Omental fat pad (tissue), 4 donors: ENCODE data around the gene CIZ1. TPM values are rescaled to one million over a fixed set of nuclear protein-coding genes. Genes with fewer than 3 reads are reported as not detected.

Experiments used
- ATAC-seq: fragments of 150-250 bp; one replicate; pipeline ENCODE4 v1.9.1; 2016; ENCODE audit warnings: mild to moderate bottlenecking, moderate library complexity; ENCODE audit not compliant: low FRiP score
- DNase-seq: peaks from one replicate; pipeline ENCODE4 v3.0.0-alpha.2; 2019; ENCODE audit warnings: low spot score
- CTCF ChIP-seq, 3 donors: fragments of 450-650 bp; IDR thresholded peaks; one replicate each; pipeline ENCODE4 v1.5.1; 2016 to 2017; ENCODE audit warnings: antibody characterized with exemption in 3 of 3, mild to moderate bottlenecking in 3 of 3, moderate library complexity in 2 of 3
- total RNA-seq, 4 donors: library from RNA; depleted of rRNA; stranded (reverse); fragments of >200 nt; gene quantifications; one replicate each; pipeline ENCODE4 v1.1.0, GENCODE V29; 2016

CIZ1 gene
- total RNA-seq, 4 donors from 2014 or later, result 40.1 to 70.1 (median 52.5) TPM

- ATAC-seq (no peak), DNase-seq (no peak)
- no peak for TF ChIP-seq CTCF (IDR thresholded peaks at IDR 0.05)
Observed at GRCh38 chr9:128159522-128159783, 31.9 kb downstream of the CIZ1 start.

- ATAC-seq (no peak), DNase-seq (no peak)
- TF ChIP-seq CTCF (IDR thresholded peaks at IDR 0.05), result no peak
Observed at GRCh38 chr9:128155736-128156500, 35.5 kb downstream of the CIZ1 start.

- ATAC-seq, result no peak
- no peak for DNase-seq
- no peak for TF ChIP-seq CTCF (IDR thresholded peaks at IDR 0.05)
Observed at GRCh38 chr9:128153947-128154695, 37.3 kb downstream of the CIZ1 start.

GRCh38 chr9:128153060-128153946, 38.1 kb downstream of the CIZ1 start:
- no peak for DNase-seq
- TF ChIP-seq CTCF (IDR thresholded peaks at IDR 0.05), result no peak
- no peak for ATAC-seq

GRCh38 chr9:128152133-128153059, 39.0 kb downstream of the CIZ1 start:
- TF ChIP-seq CTCF (IDR thresholded peaks at IDR 0.05), result no peak
- no peak for ATAC-seq
- no peak for DNase-seq
